Stimulated activated CD8-positive, alpha-beta memory T cell treated with anti-CD3 and anti-CD28 coated beads, Interleukin-12 subunit alpha, Interleukin-12 subunit beta, amount 100 ng/mL, for 24 hours (primary cell): Measurements from ENCODE around the gene CEACAM5.

ENCODE experiments used
- DNase-seq: peaks from one replicate; pipeline ENCODE4 v3.0.0-alpha.2; 2020; ENCODE audit errors: extremely low read depth

CEACAM5 gene

DNA sequence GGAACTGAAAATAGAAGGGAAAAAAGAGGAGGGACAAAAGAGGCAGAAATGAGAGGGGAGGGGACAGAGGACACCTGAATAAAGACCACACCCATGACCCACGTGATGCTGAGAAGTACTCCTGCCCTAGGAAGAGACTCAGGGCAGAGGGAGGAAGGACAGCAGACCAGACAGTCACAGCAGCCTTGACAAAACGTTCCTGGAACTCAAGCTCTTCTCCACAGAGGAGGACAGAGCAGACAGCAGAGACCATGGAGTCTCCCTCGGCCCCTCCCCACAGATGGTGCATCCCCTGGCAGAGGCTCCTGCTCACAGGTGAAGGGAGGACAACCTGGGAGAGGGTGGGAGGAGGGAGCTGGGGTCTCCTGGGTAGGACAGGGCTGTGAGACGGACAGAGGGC is at the start of gene CEACAM5:
Gene CEACAM5 (plus strand): TSS at position 146 of the 400 bp plus-strand sequence. CDS start 106 bp downstream, at position 252.
- DNase-seq, result no peak

DNA sequence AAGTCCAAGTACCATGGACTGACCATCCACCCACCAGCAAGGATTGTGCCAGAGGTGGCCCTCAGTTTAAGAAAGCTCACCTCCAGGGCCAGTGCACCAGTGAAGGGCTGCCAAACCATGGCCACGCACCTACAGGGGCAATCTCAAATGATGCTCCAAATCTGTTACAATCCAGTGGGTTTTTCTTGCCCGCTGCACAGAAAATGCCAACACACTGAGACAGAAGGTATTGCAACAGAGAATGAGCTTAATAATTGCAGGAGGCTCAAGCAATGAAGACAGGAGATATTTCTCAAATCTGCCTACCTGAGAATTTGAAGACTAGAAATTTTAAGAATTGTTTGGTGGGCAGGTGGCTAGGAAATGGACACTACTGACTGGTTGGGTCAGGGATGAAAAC is 42.4 kb upstream of the CEACAM5 start:
- no peak for DNase-seq

DNA sequence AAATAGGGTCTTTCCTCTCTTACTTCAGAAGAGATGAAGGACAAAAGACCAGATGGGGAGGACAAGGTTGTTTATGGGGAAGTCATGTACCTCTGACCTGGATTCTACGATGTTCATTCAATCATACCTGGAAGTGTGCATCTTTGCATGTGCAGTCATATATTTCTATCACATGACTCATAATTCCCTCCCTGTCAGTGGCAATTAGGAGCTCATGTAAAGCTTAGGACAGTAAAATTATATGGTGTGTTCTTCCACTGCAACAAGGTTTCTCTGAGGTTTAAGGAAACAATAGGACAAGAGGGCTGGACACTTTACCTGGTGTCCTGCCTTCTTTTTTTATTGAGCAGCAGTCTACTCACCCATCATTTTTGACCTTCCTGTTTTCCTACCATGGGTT is 40.1 kb upstream of the CEACAM5 start:
- no peak for DNase-seq

DNA sequence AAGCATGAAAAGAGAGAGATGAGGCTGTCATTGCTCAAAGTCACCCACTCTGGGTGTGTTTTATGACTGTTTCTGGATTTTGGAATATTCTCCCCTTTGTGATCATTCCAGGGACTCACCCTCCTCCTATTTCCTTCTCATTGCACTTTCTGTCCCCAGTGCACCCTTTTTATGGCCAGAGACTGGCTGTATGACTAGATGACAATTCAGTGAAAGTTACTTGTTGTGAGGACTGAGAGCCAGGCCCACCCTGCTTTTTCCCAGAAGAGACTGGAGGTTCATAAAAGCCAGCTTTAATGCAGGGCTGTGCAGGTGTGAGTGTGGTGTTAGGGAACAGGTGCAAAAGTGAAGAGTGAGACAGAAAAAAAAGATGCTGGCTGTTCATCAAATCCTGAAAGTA is 37.7 kb upstream of the CEACAM5 start:
- no peak for DNase-seq

DNA sequence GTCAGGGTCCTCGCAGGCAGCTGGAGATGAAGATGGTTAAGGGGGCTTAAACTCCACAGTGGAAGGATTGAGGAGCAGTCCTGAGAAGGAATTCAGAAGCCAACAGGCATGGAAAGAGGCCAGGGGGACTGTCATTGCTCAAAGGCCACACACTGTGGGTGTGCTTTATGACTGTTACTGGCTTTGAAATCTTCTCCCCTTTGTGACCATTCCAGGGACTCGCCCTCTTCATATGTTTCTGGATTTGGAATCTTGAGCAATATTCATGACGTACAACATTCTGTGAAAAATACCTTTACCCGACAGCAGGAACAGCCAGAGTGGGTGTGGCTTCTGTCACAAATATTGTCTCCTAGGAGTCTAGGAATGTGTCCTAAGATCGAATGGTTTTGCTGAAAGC is 36.9 kb upstream of the CEACAM5 start:
- no peak for DNase-seq

DNA sequence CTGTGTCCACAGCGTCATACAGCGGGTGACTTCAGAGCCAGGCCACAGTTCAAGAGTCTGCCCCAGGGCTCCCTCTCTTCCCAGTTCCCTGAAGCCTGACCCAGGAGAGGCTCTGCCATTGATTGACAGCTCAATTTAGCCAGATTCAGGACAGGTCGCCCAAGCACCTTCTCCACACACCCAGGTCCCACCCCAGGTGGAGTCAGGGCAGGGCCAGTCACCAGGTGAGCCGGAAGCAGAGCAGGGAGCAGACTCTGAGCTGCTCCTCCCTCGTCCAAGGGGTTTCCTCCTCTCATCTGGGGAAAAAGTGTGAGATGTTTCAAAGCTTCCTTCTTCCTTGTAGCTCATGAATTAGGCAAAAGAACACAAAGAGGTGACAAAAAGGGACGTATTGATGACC is 26.0 kb upstream of the CEACAM5 start:
- DNase-seq, result no peak

DNA sequence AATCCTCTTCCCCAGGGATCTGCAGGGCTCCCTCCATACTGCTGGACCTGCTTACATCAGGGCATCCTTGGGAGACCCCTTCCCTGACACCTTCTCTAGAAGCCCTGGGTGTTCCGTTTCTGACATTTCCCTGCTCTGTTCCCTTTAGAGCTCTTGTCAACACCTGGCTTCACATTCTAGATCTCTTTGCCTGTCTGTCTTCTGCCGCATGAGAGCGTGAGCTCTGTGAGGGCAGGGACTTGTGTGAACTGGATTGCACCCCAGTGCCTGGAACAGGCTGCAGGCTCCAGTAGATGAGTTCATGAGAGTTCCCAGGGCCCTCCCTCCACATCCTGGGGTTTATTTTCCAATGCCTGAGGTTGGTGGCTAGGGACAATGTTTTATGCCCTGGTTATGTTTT is 21.0 kb upstream of the CEACAM5 start:
- DNase-seq, result no peak

DNA sequence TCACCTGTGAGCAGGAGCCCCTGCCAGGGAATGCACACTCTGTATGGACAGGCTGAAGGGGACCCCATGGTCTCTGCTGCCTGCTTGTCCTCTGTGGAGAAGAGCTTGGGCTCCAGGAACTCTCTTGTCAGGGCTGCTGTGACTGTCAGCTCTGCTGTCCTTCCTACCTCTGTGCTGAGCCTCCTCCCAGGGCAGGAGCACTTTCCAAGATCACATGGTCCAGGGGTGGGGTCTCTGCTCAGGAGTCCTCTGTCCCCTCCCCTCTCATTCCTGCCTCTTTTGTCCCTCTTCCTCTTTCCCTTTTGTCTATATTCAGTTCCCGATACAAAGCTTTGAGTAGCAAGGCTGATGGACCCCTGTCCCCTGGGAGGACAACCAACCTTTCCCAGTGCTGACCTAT is 20.3 kb upstream of the CEACAM5 start, which contains the start of gene CEACAM7:
Gene CEACAM7 (minus strand): TSS at position 173 of the 400 bp plus-strand sequence. CDS start 105 bp downstream, at position 68.
- no peak for DNase-seq

DNA sequence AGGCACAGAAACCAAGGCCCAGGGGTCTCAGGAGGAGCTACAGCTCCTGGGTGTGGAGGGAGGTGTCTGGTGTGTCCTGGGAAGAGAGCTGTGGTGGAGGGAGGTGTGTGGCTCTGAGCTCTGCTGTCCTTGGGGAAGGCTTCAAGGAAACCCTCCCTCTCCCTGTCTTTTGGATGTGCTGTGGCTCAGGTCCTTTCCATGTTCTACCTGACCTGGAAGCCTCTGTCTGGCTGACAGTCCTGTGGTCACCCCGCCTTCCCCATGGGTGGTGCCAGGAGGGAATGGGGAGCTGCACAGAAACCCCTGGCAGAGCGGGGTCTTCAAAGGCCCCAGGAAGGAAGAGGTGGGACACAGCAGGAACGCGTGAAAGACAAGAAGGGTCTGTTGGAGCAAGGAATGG is 19.7 kb upstream of the CEACAM5 start:
- DNase-seq, result no peak

DNA sequence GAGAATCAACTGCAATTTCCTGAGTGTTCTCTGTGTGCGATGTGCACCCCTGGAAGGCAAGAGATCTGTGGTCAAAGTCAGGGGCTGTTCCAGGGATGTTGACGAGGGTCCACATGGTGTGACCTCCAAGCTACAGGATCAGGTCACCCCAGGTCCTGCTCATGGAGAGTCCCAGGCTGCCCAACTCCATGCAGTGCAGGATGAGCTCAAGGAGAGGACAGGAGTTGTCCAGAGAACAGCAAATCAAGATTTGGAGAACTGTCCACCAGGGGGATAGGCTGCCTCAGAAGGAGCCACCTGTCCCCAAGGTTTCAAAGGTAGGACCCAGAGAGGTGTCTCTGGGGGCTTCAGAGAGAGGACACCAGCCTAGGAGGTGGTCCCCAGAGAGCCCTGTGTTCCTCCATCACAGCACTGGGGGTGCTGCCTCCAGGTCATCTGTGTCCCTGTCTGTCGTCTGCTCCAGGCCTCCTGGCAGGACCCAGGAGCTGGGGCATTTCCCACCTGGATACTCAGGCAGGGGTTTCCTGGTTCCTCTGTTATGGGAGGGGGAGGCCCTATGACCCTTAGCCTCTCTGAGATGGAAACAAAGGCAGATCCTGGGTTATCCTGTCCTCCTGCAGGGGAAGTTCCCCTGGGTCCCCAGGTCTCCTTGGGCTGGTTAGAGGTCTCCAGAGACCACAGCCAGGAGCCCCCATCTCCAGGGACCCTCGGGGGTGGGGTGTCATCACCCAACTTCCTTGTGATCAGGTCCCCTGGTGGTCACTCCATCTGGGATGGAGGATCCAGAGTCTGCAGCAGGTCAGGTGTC is 18.2 kb upstream of the CEACAM5 start:
- no peak for DNase-seq

DNA sequence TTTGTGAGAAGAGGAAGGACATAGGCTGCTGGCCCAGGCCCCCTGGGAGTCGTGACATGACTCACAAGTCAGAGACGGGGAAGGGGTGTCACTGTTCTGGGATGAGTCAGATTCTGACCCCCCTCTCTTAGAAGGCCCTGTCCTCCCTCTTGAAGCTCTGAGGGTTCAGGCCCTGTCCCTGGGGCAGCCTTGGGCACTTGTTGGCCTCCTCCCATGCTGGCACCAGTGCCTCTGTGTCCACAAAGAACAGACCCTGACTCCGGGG is 17.7 kb upstream of the CEACAM5 start:
- DNase-seq, result no peak

DNA sequence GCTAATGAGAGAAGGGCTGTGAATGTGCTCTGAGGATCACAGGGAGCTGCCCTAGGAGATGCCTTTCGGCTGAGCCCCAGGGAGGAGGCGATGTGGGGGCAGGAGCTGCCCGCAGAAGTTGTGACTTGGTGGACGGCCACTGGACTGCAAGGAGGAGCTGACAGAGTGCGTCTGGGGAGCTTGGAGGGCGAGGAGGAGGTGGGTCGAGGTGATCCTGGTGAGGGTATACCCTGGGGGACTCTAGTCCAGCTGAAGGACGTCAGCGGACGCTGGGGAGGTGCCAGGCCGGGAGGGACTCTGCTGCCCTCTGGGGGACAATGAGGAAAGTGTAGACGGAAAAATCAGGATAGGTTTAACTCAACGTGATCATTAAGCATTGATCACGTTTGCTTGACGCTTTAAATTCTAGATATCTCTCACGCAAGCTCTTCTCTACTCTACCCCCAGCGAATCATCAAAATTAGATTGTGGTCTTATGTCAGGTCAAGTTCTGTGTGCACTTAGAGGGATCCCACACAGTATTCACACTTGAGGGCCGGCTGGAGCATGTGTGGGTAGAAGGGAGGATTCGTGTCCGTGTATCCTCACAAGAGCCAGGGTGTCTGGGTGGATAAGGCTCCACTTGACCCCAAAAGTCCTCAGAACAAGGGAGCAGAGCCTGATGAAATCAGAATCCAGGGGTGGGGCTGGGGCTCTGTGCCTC is 17.0 kb upstream of the CEACAM5 start:
- no peak for DNase-seq

DNA sequence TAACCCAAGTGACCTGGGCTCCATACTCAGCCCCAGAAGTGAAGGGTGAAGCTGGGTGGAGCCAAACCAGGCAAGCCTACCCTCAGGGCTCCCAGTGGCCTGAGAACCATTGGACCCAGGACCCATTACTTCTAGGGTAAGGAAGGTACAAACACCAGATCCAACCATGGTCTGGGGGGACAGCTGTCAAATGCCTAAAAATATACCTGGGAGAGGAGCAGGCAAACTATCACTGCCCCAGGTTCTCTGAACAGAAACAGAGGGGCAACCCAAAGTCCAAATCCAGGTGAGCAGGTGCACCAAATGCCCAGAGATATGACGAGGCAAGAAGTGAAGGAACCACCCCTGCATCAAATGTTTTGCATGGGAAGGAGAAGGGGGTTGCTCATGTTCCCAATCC is 14.2 kb upstream of the CEACAM5 start:
- DNase-seq, result no peak

DNA sequence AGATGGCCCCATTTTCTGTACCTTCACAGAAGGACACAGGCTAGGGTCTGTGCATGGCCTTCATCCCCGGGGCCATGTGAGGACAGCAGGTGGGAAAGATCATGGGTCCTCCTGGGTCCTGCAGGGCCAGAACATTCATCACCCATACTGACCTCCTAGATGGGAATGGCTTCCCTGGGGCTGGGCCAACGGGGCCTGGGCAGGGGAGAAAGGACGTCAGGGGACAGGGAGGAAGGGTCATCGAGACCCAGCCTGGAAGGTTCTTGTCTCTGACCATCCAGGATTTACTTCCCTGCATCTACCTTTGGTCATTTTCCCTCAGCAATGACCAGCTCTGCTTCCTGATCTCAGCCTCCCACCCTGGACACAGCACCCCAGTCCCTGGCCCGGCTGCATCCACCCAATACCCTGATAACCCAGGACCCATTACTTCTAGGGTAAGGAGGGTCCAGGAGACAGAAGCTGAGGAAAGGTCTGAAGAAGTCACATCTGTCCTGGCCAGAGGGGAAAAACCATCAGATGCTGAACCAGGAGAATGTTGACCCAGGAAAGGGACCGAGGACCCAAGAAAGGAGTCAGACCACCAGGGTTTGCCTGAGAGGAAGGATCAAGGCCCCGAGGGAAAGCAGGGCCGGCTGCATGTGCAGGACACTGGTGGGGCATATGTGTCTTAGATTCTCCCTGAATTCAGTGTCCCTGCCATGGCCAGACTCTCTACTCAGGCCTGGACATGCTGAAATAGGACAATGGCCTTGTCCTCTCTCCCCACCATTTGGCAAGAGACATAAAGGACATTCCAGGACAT is 13.4 kb upstream of the CEACAM5 start:
- no peak for DNase-seq

DNA sequence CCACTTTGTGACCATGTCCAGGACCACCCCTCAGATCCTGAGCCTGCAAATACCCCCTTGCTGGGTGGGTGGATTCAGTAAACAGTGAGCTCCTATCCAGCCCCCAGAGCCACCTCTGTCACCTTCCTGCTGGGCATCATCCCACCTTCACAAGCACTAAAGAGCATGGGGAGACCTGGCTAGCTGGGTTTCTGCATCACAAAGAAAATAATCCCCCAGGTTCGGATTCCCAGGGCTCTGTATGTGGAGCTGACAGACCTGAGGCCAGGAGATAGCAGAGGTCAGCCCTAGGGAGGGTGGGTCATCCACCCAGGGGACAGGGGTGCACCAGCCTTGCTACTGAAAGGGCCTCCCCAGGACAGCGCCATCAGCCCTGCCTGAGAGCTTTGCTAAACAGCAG is 12.7 kb upstream of the CEACAM5 start:
- DNase-seq, result no peak

DNA sequence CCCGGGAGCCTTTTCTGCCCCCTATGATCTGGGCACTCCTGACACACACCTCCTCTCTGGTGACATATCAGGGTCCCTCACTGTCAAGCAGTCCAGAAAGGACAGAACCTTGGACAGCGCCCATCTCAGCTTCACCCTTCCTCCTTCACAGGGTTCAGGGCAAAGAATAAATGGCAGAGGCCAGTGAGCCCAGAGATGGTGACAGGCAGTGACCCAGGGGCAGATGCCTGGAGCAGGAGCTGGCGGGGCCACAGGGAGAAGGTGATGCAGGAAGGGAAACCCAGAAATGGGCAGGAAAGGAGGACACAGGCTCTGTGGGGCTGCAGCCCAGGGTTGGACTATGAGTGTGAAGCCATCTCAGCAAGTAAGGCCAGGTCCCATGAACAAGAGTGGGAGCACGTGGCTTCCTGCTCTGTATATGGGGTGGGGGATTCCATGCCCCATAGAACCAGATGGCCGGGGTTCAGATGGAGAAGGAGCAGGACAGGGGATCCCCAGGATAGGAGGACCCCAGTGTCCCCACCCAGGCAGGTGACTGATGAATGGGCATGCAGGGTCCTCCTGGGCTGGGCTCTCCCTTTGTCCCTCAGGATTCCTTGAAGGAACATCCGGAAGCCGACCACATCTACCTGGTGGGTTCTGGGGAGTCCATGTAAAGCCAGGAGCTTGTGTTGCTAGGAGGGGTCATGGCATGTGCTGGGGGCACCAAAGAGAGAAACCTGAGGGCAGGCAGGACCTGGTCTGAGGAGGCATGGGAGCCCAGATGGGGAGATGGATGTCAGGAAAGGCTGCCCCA is 11.8 kb upstream of the CEACAM5 start:
- DNase-seq, result no peak

DNA sequence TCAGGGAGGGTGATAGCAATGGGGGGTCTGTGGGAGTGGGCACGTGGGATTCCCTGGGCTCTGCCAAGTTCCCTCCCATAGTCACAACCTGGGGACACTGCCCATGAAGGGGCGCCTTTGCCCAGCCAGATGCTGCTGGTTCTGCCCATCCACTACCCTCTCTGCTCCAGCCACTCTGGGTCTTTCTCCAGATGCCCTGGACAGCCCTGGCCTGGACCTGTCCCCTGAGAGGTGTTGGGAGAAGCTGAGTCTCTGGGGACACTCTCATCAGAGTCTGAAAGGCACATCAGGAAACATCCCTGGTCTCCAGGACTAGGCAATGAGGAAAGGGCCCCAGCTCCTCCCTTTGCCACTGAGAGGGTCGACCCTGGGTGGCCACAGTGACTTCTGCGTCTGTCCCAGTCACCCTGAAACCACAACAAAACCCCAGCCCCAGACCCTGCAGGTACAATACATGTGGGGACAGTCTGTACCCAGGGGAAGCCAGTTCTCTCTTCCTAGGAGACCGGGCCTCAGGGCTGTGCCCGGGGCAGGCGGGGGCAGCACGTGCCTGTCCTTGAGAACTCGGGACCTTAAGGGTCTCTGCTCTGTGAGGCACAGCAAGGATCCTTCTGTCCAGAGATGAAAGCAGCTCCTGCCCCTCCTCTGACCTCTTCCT is 11.1 kb upstream of the CEACAM5 start:
- DNase-seq, result no peak

DNA sequence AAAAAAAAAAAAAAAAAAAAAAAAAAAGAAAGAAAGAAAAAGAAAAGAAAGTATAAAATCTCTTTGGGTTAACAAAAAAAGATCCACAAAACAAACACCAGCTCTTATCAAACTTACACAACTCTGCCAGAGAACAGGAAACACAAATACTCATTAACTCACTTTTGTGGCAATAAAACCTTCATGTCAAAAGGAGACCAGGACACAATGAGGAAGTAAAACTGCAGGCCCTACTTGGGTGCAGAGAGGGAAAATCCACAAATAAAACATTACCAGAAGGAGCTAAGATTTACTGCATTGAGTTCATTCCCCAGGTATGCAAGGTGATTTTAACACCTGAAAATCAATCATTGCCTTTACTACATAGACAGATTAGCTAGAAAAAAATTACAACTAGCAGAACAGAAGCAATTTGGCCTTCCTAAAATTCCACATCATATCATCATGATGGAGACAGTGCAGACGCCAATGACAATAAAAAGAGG is 9.6 kb upstream of the CEACAM5 start:
- no peak for DNase-seq

DNA sequence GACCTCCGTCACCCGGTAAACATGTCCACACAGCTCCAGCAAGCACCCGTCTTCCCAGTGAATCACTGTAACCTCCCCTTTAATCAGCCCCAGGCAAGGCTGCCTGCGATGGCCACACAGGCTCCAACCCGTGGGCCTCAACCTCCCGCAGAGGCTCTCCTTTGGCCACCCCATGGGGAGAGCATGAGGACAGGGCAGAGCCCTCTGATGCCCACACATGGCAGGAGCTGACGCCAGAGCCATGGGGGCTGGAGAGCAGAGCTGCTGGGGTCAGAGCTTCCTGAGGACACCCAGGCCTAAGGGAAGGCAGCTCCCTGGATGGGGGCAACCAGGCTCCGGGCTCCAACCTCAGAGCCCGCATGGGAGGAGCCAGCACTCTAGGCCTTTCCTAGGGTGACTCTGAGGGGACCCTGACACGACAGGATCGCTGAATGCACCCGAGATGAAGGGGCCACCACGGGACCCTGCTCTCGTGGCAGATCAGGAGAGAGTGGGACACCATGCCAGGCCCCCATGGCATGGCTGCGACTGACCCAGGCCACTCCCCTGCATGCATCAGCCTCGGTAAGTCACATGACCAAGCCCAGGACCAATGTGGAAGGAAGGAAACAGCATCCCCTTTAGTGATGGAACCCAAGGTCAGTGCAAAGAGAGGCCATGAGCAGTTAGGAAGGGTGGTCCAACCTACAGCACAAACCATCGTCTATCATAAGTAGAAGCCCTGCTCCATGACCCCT is 9.0 kb upstream of the CEACAM5 start:
- DNase-seq, result no peak

DNA sequence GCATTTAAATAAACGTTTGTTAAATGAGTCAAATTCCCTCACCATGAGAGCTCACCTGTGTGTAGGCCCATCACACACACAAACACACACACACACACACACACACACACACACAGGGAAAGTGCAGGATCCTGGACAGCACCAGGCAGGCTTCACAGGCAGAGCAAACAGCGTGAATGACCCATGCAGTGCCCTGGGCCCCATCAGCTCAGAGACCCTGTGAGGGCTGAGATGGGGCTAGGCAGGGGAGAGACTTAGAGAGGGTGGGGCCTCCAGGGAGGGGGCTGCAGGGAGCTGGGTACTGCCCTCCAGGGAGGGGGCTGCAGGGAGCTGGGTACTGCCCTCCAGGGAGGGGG is 8.5 kb upstream of the CEACAM5 start:
- DNase-seq, result no peak
